ENCODE results near the gene HNRNPL. TPM values are rescaled to one million over a fixed set of nuclear protein-coding genes. Genes with fewer than 3 reads are reported as not detected.

Gene HNRNPL
- total RNA-seq (2022; extraction: Qiagen RNA extraction): 324 to 352 TPM (median 346 TPM) in 5 replicates

GRCh38 chr19:38849860-38850435, at the start of gene HNRNPL:
Gene HNRNPL (minus strand): TSS chr19:38849986. CDS start chr19:38849966, 20 bp downstream.

DNA sequence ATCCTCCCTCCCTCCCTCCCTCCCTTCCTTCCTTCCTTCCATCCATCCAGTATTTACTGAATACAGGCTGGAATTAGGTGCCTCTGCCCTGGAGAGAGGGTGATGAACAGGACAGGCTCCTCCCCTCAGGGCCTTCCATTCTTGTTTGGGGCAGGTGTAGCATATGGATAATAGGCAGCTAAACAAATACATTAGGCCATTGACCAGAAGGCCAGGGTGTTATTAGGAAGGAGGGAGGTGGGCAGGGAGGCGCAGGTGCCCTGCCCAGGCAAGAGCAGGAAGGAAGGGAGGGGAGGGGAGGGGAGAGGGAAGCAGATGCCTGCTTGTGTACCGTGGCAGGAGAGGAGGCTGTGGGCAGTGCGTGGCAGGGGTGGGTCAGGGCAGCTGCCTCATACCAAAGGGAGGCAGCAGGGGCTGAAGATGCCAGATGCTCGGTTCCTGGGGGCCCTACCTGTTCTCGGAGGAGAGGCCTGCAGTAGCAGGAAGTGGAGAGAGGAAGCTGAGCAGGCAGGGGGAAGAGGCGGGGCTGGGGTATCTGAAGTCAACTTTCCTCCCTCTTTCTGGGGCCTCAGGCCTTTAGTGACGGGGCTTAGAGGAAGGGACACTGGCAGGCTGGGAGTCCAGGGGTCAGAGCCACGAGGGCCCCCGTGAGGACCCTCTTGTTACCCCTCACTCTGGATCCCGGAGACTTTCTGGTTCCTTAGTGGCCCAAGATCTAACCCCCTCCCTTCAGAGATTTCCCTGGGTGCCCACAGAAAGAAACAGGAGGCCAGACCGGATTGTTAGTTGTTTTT, 28.2 kb upstream of the HNRNPL start, which contains the start of gene RINL:
Gene RINL, minus strand, starts transcription at position 495 of the 794 bp plus-strand sequence. CDS start 1,533 bp downstream, outside the sequence.

GRCh38 chr19:38812841-38813320, 36.9 kb downstream of the HNRNPL start, which contains the start of gene LGALS4:
Gene LGALS4 (minus strand): TSS chr19:38812945. CDS start chr19:38812886, 59 bp downstream.

DNA sequence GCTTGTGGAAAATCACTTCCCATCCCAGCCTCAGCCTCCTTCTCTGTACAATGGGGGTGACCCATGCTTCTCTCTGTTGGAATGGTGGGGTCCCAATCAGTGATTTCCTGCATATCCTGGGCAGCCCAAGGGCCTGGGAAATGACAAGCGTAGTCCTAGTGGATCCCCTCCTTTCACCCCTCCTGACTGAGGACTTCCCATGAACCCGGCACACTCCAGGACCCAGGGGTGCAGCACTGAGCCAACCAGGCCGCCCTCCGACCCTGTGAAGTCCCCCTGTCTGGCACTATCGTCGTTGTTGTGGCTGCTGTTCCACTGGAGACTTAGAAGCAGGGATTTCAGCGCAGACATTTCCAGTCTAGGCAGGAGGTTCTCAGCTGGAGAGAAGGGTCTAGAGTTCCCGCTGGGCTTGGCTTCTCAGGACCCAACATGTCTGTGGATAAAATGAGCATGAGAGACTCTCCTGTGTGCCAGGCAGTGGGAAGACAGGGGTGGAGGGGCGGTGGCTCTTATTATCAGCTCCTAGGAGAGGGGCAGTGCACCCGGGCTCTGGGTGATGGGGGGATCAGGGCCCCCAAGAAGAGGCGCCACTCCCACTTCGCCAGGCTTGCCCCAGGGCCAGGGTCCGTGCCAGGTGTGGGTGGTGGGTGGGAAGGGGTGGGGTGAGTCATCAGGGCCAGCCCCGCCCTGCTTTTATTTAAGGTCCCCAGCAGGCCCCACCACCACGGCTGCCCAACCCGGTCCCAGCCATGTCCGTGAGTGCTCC, 61.1 kb downstream of the HNRNPL start, which contains the start of gene LGALS7B:
Gene LGALS7B, plus strand, starts transcription at position 723 of the 766 bp plus-strand sequence. Its CDS starts 27 bp downstream, at position 750.

Other genes with a start within 250 kb of the HNRNPL start
- 0.50 to 1.0 TPM (median 0.92 TPM) in 5 replicates for gene MAP4K1, start 232.0 kb downstream of the HNRNPL start, total RNA-seq (2022; extraction: Qiagen RNA extraction)
- 671 to 1,000 TPM (median 735 TPM) in 5 replicates for gene EIF3K, start 230.8 kb downstream of the HNRNPL start, total RNA-seq (2022; extraction: Qiagen RNA extraction)
- 840 to 1,278 TPM (median 1,154 TPM) in 5 replicates for gene ACTN4, start 202.3 kb downstream of the HNRNPL start, total RNA-seq (2022; extraction: Qiagen RNA extraction)
- gene CAPN12, start 105.5 kb downstream of the HNRNPL start, total RNA-seq (2022; extraction: Qiagen RNA extraction): 5.0 to 6.7 TPM (median 6.2 TPM) in 5 replicates
- 0.31 to 0.54 TPM (median 0.32 TPM) in 3 of 5 replicates, not detected in the others for gene LGALS7, start 76.5 kb downstream of the HNRNPL start, total RNA-seq (2022; extraction: Qiagen RNA extraction)
- 0.39 to 0.48 TPM in 2 of 5 replicates, not detected in the others for gene LGALS7B, start 60.8 kb downstream of the HNRNPL start, total RNA-seq (2022; extraction: Qiagen RNA extraction)
- gene LGALS4, start 37.0 kb downstream of the HNRNPL start, total RNA-seq (2022; extraction: Qiagen RNA extraction): 0.18 to 0.65 TPM (median 0.42 TPM) in 5 replicates
- gene ECH1, start 18.2 kb downstream of the HNRNPL start, total RNA-seq (2022; extraction: Qiagen RNA extraction): 275 to 383 TPM (median 296 TPM) in 5 replicates
- 2.2 to 3.1 TPM (median 2.8 TPM) in 5 replicates for gene RINL, start 28.3 kb upstream of the HNRNPL start, total RNA-seq (2022; extraction: Qiagen RNA extraction)
- 34.1 to 39.6 TPM (median 36.7 TPM) in 5 replicates for gene SIRT2, start 49.6 kb upstream of the HNRNPL start, total RNA-seq (2022; extraction: Qiagen RNA extraction)
- gene NFKBIB, start 50.0 kb upstream of the HNRNPL start, total RNA-seq (2022; extraction: Qiagen RNA extraction): 64.4 to 131 TPM (median 110 TPM) in 5 replicates
- gene CCER2, start 62.2 kb upstream of the HNRNPL start, total RNA-seq (2022; extraction: Qiagen RNA extraction): 0.45 to 1.2 TPM (median 0.98 TPM) in 5 replicates
- gene SARS2, start 80.8 kb upstream of the HNRNPL start, total RNA-seq (2022; extraction: Qiagen RNA extraction): 46.2 to 64.3 TPM (median 58.8 TPM) in 5 replicates
- gene MRPS12, start 81.0 kb upstream of the HNRNPL start, total RNA-seq (2022; extraction: Qiagen RNA extraction): 209 to 341 TPM (median 295 TPM) in 5 replicates
- 66.9 to 93.7 TPM (median 87.1 TPM) in 5 replicates for gene FBXO17, start 125.8 kb upstream of the HNRNPL start, total RNA-seq (2022; extraction: Qiagen RNA extraction)
- gene FBXO27, start 182.6 kb upstream of the HNRNPL start, total RNA-seq (2022; extraction: Qiagen RNA extraction): 4.0 to 5.8 TPM (median 5.2 TPM) in 5 replicates
- gene ACP7, start 234.4 kb upstream of the HNRNPL start, total RNA-seq (2022; extraction: Qiagen RNA extraction): 0.12 to 0.22 TPM (median 0.14 TPM) in 5 replicates

Data from A549 treated with CORT108297 at 1 μM for 4 hours (cell line).